ENCODE data around the gene CRYZL1.

DNA sequence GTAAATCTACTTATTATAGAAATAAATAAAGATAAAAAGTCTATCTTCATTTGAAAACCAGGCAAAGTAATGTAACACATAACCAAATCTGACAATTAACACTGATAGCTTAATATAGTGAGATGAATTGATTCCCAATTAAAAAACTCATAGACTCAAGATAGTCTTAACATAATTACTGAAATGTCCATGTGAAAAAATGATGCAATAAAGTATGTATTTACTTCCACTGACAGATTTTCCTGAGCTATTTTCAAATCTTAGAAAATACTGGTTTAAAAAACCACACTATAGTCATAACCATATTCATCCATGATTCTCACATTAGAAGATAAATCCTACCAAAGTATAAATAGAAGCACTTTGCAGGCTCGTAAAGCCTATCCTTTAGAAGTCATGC, 43.5 kb downstream of the CRYZL1 start:
- TF ChIP-seq, protein P1, sequence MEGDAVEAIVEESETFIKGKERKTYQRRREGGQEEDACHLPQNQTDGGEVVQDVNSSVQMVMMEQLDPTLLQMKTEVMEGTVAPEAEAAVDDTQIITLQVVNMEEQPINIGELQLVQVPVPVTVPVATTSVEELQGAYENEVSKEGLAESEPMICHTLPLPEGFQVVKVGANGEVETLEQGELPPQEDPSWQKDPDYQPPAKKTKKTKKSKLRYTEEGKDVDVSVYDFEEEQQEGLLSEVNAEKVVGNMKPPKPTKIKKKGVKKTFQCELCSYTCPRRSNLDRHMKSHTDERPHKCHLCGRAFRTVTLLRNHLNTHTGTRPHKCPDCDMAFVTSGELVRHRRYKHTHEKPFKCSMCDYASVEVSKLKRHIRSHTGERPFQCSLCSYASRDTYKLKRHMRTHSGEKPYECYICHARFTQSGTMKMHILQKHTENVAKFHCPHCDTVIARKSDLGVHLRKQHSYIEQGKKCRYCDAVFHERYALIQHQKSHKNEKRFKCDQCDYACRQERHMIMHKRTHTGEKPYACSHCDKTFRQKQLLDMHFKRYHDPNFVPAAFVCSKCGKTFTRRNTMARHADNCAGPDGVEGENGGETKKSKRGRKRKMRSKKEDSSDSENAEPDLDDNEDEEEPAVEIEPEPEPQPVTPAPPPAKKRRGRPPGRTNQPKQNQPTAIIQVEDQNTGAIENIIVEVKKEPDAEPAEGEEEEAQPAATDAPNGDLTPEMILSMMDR (IDR thresholded peaks at IDR 0.05): no peak
- TF ChIP-seq POLR2A (IDR thresholded peaks at IDR 0.05): no peak
